Measurements from ENCODE around the gene SLCO4A1. TPM values are rescaled to one million over a fixed set of nuclear protein-coding genes. Genes with fewer than 3 reads are reported as not detected.

The SLCO4A1 gene
- total and polyA plus RNA-seq, 2 of the 4 experiments (the other 2 are of a cell fraction), result 0.72 to 1.1 TPM

GRCh38 chr20:62679978-62680589 lies 37.8 kb downstream of the SLCO4A1 start:
- no peak overlapping the region for H3K27ac ChIP-seq (ENCODE audit: insufficient read depth, low read length)
- H2AK5ac ChIP-seq (ENCODE audit: low read depth, low read length), result no peak overlapping the region
- no peaks in the 10 kb centered on the region for H3K36me3 ChIP-seq (ENCODE audit: control insufficient read depth, insufficient read depth, low read length)
- dilution Hi-C loops (cut with HindIII; ENCODE audit: low sequenced_read_pairs, unreplicated experiment) (no loop called here), intact Hi-C loops (cut with micrococcal nuclease) (no loop called here), in situ Hi-C loops (cut with MboI; ENCODE audit: low sequenced_read_pairs) (loop anchor here (25.0 kb wide), 1 partner anchor 332 kb away; the partner anchor contains the start of gene BHLHE23)
- no peak overlapping the region for H4K5ac ChIP-seq (ENCODE audit: low read depth, low read length)
- H3K4me1 ChIP-seq (ENCODE audit: control insufficient read depth, insufficient read depth, low read length), result peaks cover 3% of the 10 kb centered on the region; the same call in 1 of the 2 replicates
- no peak overlapping the region for H2BK15ac ChIP-seq (ENCODE audit: low read depth, low read length)
- no peak overlapping the region for H2AK9ac ChIP-seq (replicated peaks; ENCODE audit: low read depth, low read length, poor library complexity)
- no peak overlapping the region for H3K4ac ChIP-seq (ENCODE audit: low read depth, low read length)
- H3K14ac ChIP-seq (replicated peaks; ENCODE audit: low read depth, low read length), result no peak overlapping the region
- TF ChIP-seq CTCF (conservative IDR thresholded peaks at IDR 0.05; ENCODE audit: low read depth, low read length) (no peak), RAD21 (IDR thresholded peaks at IDR 0.05; ENCODE audit: low read length) (no peak), MAFK (IDR thresholded peaks at IDR 0.05; ENCODE audit: low read depth, low read length) (no peak), FOS (IDR thresholded peaks at IDR 0.05; ENCODE audit: low read depth, low read length) (no peak), POLR2A (IDR thresholded peaks at IDR 0.05; ENCODE audit: low read depth, low read length) (no peak), CHD1 (IDR thresholded peaks at IDR 0.05; ENCODE audit: low read depth, low read length) (no peak), NFE2L2 (IDR thresholded peaks at IDR 0.05; ENCODE audit: low read depth, low read length) (no peak)
- no peak overlapping the region for H2BK5ac ChIP-seq (ENCODE audit: low read depth, low read length, poor library complexity, severe bottlenecking)
- peaks cover 27% of the 10 kb centered on the region for H3K27me3 ChIP-seq (ENCODE audit: control insufficient read depth, insufficient read depth, low read length)
- H2AFZ ChIP-seq (replicated peaks; ENCODE audit: low read length, poor library complexity), result no peak overlapping the region
- DNase-seq, result no peak
- H3K18ac ChIP-seq (ENCODE audit: low read depth, low read length), result no peak overlapping the region
- H2BK120ac ChIP-seq (ENCODE audit: low read depth, low read length), result no peak overlapping the region
- peaks cover 9% of the 10 kb centered on the region for H3K9me3 ChIP-seq (ENCODE audit: control insufficient read depth, insufficient read depth, low read length)
- no peak overlapping the region for H3K56ac ChIP-seq (ENCODE audit: extremely low read depth, insufficient read depth, low read length)
- H4K8ac ChIP-seq (ENCODE audit: low read depth in 2 of 2, low read length in 2 of 2), result no peak overlapping the region
- H3K79me1 ChIP-seq (ENCODE audit: low read depth in 1 of 2, low read length in 2 of 2), result no peaks in the 10 kb centered on the region
- no peak overlapping the region for H2BK20ac ChIP-seq (ENCODE audit: low read depth, low read length)
- WGBS, 2 experiments (ENCODE audit: extremely low coverage in 2 of 2, insufficient read length in 1 of 2), result 90% methylated on average over 2 of the region's 11 CpGs; no CpG with 5 or more reads in 1 of the 2 experiments
- BruUV-seq (replicated peaks), result no TSS peak
- H3K23ac ChIP-seq (ENCODE audit: low read depth, low read length), result no peak overlapping the region
- no peaks in the 10 kb centered on the region for H4K20me1 ChIP-seq (ENCODE audit: insufficient read depth, low read length)
- CTCF ChIA-PET, result interaction anchor here (0.9 kb wide), 1 partner anchor 112 kb away, joined by 3 read pairs; no protein-coding TSS in a partner anchor
- H4K91ac ChIP-seq (ENCODE audit: insufficient read depth, low read depth, low read length), result no peak overlapping the region
- POLR2A ChIA-PET (ENCODE audit: unreplicated experiment), result no interaction called here
- H3K4me3 ChIP-seq (ENCODE audit: insufficient read depth, low read depth, low read length), result no peak overlapping the region
- no peak overlapping the region for H3K9ac ChIP-seq (ENCODE audit: low read depth, low read length)
- H3K4me2 ChIP-seq (ENCODE audit: low read depth, low read length), result no peak overlapping the region
- no peak for ATAC-seq (ENCODE audit: low read depth)
- no peaks in the 10 kb centered on the region for H3K9me1 ChIP-seq (ENCODE audit: insufficient read depth, low read length)

All from IMR-90 (cell line).